ENCODE results near the gene PHLPP1.

The PHLPP1 gene

DNA sequence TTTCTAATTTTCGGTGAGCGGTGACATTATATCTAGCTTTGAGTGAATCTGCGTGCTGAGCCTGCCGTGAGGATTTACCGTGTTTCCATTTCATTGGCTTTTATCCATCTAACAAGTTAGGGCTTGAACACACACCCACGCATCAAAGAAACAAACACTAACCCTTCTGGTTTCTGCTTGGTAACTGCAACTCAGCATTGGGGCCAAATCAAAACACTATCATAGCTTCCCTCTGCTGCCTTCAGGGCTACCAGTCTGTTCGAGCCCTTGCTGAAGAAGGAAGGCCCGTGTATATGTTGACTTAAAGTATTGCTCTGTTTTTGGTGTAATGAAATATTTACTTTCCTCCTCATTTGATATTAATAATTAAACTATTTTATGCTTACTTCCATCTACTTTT is 227.2 kb downstream of the PHLPP1 start:
- DNase-seq (ENCODE audit: low spot score), result no peak

GRCh38 chr18:62944454-62944853 is 229.1 kb downstream of the PHLPP1 start:
- peak; percentile 21 for DNase-seq (ENCODE audit: low spot score)

GRCh38 chr18:62948788-62949187 is 233.4 kb downstream of the PHLPP1 start:
- no peak for DNase-seq (ENCODE audit: low spot score)

DNA sequence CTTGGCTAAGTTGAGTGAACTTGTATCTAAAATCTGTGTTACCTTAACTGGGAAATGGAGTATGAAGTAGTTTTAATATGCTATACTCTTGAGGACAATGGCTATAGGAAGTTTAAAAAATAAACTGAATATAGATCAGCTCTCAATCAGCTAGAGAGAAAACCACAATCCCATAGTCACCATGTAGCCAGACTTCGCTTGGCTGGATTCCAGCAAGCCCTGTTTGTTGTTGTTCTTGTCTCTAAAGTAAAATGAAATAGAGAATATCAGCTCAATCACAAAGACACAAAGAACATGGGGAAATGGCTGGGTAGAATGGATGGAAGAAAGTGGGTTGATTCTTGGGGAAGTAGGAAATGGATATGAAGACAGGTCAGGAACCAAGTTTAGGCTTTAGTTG is 234.9 kb downstream of the PHLPP1 start:
- DNase-seq (ENCODE audit: low spot score), result no peak

- no peak for DNase-seq (ENCODE audit: low spot score)
These were observed 237.5 kb downstream of the PHLPP1 start for GRCh38 chr18:62952807-62953206.

- no peak for DNase-seq (ENCODE audit: low spot score)
These were observed 238.3 kb downstream of the PHLPP1 start for GRCh38 chr18:62953663-62954062.

DNA sequence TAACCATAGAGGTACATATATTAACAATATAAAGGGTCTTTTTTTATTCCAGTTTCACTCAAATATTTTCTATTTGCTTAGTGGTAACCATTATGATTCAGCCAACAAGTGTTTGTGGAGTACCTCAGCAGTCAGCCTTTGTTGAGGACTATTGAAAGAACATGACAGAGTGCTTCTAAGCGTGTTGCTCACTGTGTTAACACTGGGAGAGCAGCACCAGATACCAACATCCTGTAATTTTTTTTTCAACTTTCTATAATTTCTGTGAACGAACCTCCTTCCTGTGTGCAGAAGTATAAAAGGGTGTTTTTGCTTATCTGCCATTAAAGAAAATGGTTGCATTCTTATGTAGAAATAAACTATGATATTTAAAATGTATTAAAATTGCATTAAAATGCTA is 239.0 kb downstream of the PHLPP1 start:
- DNase-seq (ENCODE audit: low spot score), result no peak

- DNase-seq (ENCODE audit: low spot score), result peak; percentile 66
These were observed 242.6 kb downstream of the PHLPP1 start for GRCh38 chr18:62957885-62958472.

- DNase-seq (ENCODE audit: low spot score), result no peak
These were observed 244.1 kb downstream of the PHLPP1 start for GRCh38 chr18:62959481-62959880.

GRCh38 chr18:62963507-62963906 is 248.2 kb downstream of the PHLPP1 start:
- no peak for DNase-seq (ENCODE audit: low spot score)

- DNase-seq (ENCODE audit: low spot score), result no peak
These were observed 249.1 kb downstream of the PHLPP1 start for GRCh38 chr18:62964432-62964831.

GRCh38 chr18:62967089-62967488 is 251.7 kb downstream of the PHLPP1 start:
- DNase-seq (ENCODE audit: low spot score), result no peak

DNA sequence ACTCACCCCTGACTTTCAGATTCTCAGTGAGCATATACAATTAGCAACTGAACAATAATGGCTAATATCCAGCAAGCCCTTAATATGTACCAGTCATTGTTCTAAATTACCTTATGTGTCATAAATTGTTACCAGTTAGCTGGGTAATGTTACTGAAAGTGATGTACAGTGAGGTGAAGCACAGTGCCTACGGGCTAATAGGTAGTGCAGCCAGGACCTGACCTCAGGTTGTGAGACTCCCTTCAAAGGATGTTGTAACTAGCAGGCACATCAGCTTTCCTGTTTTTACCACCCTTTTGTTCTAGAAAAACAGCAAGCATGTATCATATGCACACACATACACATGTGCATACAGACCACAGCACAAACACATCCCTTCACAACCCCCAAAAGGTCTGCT is 258.3 kb downstream of the PHLPP1 start:
- no peak for DNase-seq (ENCODE audit: low spot score)

DNA sequence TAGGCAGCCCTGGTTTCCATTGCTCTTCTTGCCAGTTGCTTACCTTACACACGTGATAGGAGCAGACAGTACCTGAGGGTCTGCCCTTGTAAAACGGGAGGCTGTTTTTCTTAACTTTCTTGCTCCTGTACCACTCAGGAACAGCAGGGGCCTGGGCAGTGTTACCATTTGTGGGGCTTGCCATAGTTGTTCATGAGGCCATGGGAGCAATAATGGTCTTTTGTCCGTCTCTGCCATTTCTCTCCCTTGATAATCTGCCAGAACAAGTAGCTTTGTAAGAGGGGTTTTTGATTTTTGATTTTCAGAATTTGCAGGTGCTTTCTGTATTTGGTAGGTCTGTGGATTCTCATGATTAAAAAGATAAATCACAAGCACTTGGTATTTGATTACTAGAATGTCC is 259.0 kb downstream of the PHLPP1 start:
- no peak for DNase-seq (ENCODE audit: low spot score)

GRCh38 chr18:62974928-62975675 is 259.8 kb downstream of the PHLPP1 start:
- DNase-seq (ENCODE audit: low spot score), result no peak

GRCh38 chr18:62975785-62976184 is 260.4 kb downstream of the PHLPP1 start:
- DNase-seq (ENCODE audit: low spot score), result no peak

DNA sequence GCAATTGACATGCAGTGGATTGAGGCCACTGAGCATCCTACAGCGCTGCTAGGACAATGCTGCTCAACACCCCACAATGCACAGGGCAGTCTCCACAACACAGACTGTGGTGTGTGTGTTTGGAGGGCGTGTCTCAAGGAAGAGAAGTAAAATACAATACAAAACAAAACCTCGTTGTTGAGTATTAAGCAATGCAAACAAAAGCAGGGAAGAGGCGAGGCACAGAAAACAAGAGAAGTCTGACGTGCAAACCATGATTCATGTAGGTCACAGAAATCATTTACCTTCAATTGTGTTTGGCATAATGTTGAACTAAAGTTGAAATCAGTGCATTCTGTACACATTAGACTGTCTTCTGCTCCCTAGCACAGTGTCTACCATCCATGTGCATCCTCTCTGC is 260.9 kb downstream of the PHLPP1 start:
- no peak for DNase-seq (ENCODE audit: low spot score)

DNA sequence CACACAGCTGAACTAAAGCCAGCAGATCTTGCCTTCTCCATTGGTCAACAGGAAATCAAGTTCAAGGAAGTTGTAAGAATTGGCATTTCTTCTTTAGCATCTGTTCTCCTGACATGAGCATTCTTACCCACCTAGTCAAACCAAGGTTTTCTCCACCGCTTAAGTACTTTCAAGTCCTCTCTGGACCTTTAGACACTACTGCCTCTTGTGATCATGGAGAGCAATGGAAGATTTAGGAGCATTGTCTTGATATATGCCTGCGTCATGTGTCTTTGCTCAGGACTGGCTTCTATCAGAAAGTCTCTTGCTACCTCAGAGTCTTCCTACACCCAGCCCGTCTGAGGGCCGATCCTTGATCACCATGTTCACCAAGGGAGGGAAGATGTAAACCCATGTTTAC is 262.2 kb downstream of the PHLPP1 start:
- DNase-seq (ENCODE audit: low spot score), result no peak

DNA sequence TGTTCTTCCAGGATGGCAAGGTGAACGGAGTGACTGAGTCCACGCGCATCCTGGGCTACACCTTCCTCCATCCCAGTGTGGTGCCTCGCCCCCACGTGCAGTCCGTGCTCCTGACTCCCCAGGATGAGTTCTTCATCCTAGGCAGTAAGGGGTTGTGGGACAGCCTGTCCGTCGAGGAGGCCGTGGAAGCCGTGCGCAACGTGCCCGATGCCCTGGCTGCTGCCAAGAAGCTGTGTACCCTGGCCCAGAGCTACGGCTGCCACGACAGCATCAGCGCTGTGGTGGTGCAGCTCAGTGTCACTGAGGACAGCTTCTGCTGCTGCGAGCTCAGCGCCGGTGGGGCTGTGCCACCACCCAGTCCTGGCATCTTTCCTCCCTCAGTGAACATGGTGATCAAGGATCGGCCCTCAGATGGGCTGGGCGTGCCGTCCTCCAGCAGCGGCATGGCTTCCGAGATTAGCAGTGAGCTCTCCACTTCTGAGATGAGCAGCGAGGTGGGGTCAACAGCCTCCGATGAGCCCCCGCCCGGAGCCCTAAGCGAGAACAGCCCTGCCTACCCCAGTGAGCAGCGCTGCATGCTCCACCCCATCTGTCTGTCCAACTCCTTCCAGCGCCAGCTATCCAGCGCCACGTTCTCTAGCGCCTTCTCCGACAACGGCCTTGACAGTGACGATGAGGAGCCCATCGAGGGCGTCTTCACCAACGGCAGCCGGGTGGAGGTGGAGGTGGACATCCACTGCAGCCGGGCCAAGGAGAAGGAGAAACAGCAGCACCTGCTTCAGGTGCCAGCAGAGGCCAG is 263.1 kb downstream of the PHLPP1 start:
- no peak for DNase-seq (ENCODE audit: low spot score)

DNA sequence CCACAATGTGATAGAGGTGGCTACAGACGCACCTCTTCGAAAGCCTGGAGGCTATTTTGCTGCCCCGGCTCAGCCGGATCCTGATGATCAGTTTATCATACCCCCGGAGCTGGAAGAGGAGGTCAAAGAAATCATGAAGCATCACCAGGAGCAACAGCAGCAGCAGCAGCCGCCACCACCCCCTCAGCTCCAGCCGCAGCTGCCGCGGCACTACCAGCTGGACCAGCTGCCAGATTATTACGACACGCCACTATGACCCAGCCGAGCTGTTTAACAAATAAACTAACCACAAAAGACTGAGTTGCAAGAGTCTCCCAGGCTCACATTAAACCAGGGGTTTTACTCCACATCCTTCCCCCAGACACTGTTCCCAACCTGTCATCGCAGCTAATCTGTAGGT is 263.8 kb downstream of the PHLPP1 start:
- peak; percentile 8 for DNase-seq (ENCODE audit: low spot score)

DNA sequence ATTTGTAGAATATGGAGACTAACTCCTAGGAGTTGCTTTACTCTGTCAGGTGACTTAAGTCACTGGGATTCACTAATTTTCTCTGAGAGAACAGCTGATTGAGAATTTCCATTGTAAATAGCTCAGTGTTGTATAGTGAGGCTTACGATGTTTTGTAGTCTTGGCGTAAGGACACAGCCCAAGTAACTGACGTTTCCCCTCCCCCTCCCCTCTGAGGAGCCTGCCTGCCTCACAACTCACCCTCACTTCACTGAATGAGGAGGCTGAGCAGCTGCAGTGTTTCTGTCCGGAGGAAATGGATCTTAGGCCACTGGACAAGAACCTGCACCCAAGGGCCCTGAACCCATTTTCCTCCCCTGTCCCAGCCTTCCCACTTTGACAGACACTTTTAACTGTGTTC is 264.6 kb downstream of the PHLPP1 start:
- no peak for DNase-seq (ENCODE audit: low spot score)

GRCh38 chr18:62981566-62981965 is 266.2 kb downstream of the PHLPP1 start:
- DNase-seq (ENCODE audit: low spot score), result no peak

DNA sequence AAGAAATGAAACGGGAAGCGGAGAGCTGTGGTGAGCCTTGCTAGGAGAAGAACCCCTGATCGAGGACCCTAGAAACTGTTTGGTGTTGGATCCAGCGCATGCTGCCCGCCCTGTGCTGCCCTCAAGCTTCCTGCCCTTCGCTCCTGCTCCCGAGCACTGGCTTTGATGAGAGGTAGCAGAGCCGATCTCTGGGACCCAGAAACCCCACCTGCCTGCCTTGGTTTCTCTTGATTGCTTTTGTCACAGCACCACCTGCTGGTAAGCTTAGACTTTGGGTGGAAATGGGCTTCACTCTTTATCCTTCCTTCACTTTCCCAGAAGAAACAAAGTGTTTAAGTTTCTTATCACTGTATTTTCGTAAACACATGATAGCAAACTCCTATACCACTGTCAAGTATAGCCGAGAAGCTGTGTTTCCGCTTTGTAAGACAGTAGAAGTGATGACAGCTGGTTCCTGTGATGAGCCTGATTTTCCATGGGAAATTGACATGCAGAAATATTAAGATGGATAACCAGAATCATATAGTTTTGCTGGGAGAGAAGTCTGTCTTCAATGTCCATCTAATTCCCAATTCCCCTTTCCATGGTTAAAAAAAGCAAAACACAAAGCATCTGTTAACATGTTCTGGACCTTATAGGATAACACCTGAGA is 267.4 kb downstream of the PHLPP1 start:
- DNase-seq (ENCODE audit: low spot score), result peak; percentile 70

All from NAMALWA (cell line).